ENCODE measurements around the gene NKD2.

The NKD2 gene

GRCh38 chr5:1040571-1040970 lies 32.0 kb downstream of the NKD2 start:
- Mint-ChIP-seq H3K27me3 (ENCODE audit: low read depth, poor library complexity) (peaks cover 3% of the 10 kb centered on the region), H3K36me3 (ENCODE audit: low read depth) (peaks cover 15% of the 10 kb centered on the region), H3K4me1 (peaks cover 5% of the 10 kb centered on the region), H3K27ac (no peak overlapping the region), H3K9me3 (peaks cover 62% of the 10 kb centered on the region), H3K4me3 (no peak overlapping the region)
- TF ChIP-seq, protein P1, sequence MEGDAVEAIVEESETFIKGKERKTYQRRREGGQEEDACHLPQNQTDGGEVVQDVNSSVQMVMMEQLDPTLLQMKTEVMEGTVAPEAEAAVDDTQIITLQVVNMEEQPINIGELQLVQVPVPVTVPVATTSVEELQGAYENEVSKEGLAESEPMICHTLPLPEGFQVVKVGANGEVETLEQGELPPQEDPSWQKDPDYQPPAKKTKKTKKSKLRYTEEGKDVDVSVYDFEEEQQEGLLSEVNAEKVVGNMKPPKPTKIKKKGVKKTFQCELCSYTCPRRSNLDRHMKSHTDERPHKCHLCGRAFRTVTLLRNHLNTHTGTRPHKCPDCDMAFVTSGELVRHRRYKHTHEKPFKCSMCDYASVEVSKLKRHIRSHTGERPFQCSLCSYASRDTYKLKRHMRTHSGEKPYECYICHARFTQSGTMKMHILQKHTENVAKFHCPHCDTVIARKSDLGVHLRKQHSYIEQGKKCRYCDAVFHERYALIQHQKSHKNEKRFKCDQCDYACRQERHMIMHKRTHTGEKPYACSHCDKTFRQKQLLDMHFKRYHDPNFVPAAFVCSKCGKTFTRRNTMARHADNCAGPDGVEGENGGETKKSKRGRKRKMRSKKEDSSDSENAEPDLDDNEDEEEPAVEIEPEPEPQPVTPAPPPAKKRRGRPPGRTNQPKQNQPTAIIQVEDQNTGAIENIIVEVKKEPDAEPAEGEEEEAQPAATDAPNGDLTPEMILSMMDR (IDR thresholded peaks at IDR 0.05): no peak
- no peak for DNase-seq

- peaks cover 71% of the 10 kb centered on the region for H3K9me3 Mint-ChIP-seq
- H3K4me1 Mint-ChIP-seq: peaks cover 4% of the 10 kb centered on the region
- DNase-seq: no peak
- H3K4me3 Mint-ChIP-seq: no peak overlapping the region
- H3K27me3 Mint-ChIP-seq (ENCODE audit: low read depth, poor library complexity): peaks cover 4% of the 10 kb centered on the region
- peaks cover 15% of the 10 kb centered on the region for H3K36me3 Mint-ChIP-seq (ENCODE audit: low read depth)
- H3K27ac Mint-ChIP-seq: no peak overlapping the region
- TF ChIP-seq, protein P1 (IDR thresholded peaks at IDR 0.05): no peak
These were observed 32.9 kb downstream of the NKD2 start for GRCh38 chr5:1041225-1042143.

- H3K27ac Mint-ChIP-seq: no peak overlapping the region
- peaks cover 73% of the 10 kb centered on the region for H3K9me3 Mint-ChIP-seq
These were observed 34.0 kb downstream of the NKD2 start for GRCh38 chr5:1042626-1043025.

DNA sequence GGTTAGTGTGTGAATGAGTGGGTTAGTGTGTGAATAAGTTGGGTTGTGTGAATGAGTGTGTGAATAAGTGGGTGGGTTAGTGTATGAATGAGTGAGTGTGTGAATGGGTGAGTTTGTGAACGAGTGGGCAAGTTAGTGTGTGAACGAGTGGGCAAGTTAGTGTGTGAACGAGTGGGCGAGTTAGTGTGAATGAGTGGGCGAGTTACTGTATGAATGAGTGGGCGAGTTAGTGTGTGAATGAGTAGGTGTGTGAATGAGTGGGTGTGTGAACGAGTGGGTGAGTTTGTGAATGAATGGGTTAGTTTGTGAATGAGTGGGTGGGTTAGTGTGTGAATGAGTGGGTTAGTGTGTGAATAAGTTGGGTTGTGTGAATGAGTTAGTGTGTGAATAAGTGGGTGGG lies 34.7 kb downstream of the NKD2 start:
- Mint-ChIP-seq H3K36me3 (ENCODE audit: low read depth) (peaks cover 26% of the 10 kb centered on the region), H3K4me1 (peaks cover 2% of the 10 kb centered on the region), H3K9me3 (peaks cover 73% of the 10 kb centered on the region), H3K27ac (no peak overlapping the region), H3K27me3 (ENCODE audit: low read depth, poor library complexity) (peaks cover 7% of the 10 kb centered on the region), H3K4me3 (no peak overlapping the region)
- TF ChIP-seq, protein P1 (IDR thresholded peaks at IDR 0.05): no peak
- no peak for DNase-seq

More at GRCh38 chr5:1042626-1043025, 34.0 kb downstream of the NKD2 start:
- no peak for DNase-seq
- Mint-ChIP-seq H3K4me3 (no peak overlapping the region), H3K4me1 (no peaks in the 10 kb centered on the region), H3K27me3 (ENCODE audit: low read depth, poor library complexity) (peaks cover 7% of the 10 kb centered on the region), H3K36me3 (ENCODE audit: low read depth) (peaks cover 21% of the 10 kb centered on the region)
- TF ChIP-seq, protein P1 (IDR thresholded peaks at IDR 0.05): no peak

GRCh38 chr5:1044117-1044516 lies 35.5 kb downstream of the NKD2 start:
- H3K4me1 Mint-ChIP-seq: peaks cover 5% of the 10 kb centered on the region
- H3K4me3 Mint-ChIP-seq: no peak overlapping the region
- H3K27ac Mint-ChIP-seq: no peak overlapping the region
- no peak for DNase-seq
- H3K36me3 Mint-ChIP-seq (ENCODE audit: low read depth): peaks cover 26% of the 10 kb centered on the region
- peaks cover 7% of the 10 kb centered on the region for H3K27me3 Mint-ChIP-seq (ENCODE audit: low read depth, poor library complexity)
- TF ChIP-seq, protein P1 (IDR thresholded peaks at IDR 0.05): no peak
- H3K9me3 Mint-ChIP-seq: peaks cover 69% of the 10 kb centered on the region
